Tibial nerve (tissue), 4 donors: Measurements from ENCODE around the gene TAS1R2.

ENCODE experiments used
- EP300 ChIP-seq, 2 donors: sonication (generic); formaldehyde crosslinking; IDR thresholded peaks; one replicate each; pipeline ENCODE4 v1.6.1; 2017; ENCODE audit warnings: antibody characterized with exemption in 2 of 2, mild to moderate bottlenecking in 1 of 2
- TF ChIP-seq, protein P1 (sequence below), 5 experiments: fragments of 200-600 bp in 3 of 5; fragments of 450-650 bp in 2 of 5; sonication (generic) in 3 of 5; IDR thresholded peaks; one replicate each; pipeline ENCODE4 v1.5.1; 2016 to 2019; ENCODE audit warnings: antibody characterized with exemption in 5 of 5, mild to moderate bottlenecking in 3 of 5, moderate library complexity in 2 of 5

GRCh38 chr1:18854331-18855025 lies 5.0 kb downstream of the TAS1R2 start:
- TF ChIP-seq, protein P1, sequence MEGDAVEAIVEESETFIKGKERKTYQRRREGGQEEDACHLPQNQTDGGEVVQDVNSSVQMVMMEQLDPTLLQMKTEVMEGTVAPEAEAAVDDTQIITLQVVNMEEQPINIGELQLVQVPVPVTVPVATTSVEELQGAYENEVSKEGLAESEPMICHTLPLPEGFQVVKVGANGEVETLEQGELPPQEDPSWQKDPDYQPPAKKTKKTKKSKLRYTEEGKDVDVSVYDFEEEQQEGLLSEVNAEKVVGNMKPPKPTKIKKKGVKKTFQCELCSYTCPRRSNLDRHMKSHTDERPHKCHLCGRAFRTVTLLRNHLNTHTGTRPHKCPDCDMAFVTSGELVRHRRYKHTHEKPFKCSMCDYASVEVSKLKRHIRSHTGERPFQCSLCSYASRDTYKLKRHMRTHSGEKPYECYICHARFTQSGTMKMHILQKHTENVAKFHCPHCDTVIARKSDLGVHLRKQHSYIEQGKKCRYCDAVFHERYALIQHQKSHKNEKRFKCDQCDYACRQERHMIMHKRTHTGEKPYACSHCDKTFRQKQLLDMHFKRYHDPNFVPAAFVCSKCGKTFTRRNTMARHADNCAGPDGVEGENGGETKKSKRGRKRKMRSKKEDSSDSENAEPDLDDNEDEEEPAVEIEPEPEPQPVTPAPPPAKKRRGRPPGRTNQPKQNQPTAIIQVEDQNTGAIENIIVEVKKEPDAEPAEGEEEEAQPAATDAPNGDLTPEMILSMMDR (IDR thresholded peaks at IDR 0.05): no peak
- no peak for TF ChIP-seq EP300 (IDR thresholded peaks at IDR 0.05)
